ENCODE data around the gene CARMIL1. TPM values are rescaled to one million over a fixed set of nuclear protein-coding genes. Genes with fewer than 3 reads are reported as not detected.
A peak's percentile ranks its signal among the peaks of the same experiment; 100 is the strongest.

The CARMIL1 gene
- total and polyA plus RNA-seq, 5 experiments from 2014 or later, result 1.3 to 13.3 (median 1.9) TPM

DNA sequence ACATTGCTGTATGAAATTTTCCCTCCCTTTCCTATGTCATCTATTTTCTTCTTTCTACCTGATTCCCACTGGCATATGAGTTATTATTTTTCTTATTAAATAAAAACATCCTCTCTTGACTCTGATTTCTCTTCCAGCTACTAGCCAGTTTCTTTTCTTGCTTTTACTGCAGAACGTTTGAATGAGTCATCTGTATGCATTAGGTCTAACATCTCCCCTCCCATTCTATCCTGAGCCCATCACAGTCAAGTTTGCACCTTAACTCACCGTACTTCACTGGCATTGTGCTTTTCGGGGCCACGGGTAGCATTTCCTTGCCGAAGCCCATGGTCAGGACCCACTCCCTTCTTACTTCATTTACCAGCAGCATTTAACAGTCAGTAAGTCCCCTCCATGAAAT is 65.7 kb downstream of the CARMIL1 start:
- DNase-seq, result no peak
- H3K4me1 Mint-ChIP-seq, result peaks cover 5 to 22% (median 20%) of the 10 kb centered on the region in 4 donors
- H3K27ac Mint-ChIP-seq, result no peak overlapping the region
- H3K9me3 Mint-ChIP-seq, result no peaks in the 10 kb centered on the region
- ATAC-seq, result no peak
- H3K27me3 Mint-ChIP-seq, result no peaks in the 10 kb centered on the region
- peaks cover 0 to 2% (median 0%) of the 10 kb centered on the region in 3 donors for H3K36me3 Mint-ChIP-seq
- no peak overlapping the region for H3K4me3 Mint-ChIP-seq
- POLR2A ChIA-PET, result no interaction called here

DNA sequence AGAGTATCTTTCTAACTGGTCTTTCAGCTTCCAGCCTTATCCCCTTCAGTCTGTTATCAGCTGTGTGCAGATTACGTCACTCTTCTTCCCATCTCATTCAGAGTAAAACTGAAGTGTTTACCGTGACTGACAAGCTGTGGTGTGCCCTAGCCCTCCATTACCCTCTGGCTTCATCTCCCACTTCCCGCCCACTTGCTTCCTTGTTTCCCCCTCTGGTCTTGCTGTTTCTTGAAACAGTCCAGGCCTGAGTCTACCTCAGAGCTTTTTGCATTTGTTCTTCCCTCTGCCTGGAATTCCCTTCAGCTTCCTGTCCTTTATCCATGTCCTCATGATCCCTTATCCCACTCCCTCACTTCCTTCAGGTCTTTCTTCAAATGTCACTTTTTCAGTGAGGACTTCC is 66.9 kb downstream of the CARMIL1 start:
- Mint-ChIP-seq H3K27me3 (no peaks in the 10 kb centered on the region), H3K27ac (no peak overlapping the region), H3K36me3 (peaks cover 0 to 2% (median 0%) of the 10 kb centered on the region in 3 donors), H3K4me3 (no peak overlapping the region), H3K4me1 (peaks cover 3 to 23% (median 19%) of the 10 kb centered on the region in 4 donors), H3K9me3 (no peaks in the 10 kb centered on the region)
- ATAC-seq (no peak), DNase-seq (no peak)
- POLR2A ChIA-PET, result no interaction called here

DNA sequence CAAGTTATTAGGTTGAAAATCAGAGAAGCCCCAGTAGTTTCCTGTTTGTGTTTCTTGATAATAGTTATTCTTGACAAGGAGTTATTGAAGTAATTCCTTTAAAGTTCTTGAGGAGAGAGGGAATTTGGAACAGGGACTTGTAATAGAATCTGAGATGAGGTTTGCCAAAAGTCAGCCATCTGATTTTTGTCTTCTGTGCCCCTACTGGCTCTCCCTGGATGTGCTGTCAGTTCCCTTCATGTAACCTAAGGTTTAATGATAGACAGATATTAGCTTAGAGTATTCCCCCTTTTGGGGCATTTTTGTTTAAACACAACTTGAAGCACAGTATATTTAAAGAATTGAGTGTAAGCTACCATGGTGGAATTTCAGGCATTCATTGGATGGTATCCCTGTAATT is 71.4 kb downstream of the CARMIL1 start:
- POLR2A ChIA-PET, result no interaction called here

DNA sequence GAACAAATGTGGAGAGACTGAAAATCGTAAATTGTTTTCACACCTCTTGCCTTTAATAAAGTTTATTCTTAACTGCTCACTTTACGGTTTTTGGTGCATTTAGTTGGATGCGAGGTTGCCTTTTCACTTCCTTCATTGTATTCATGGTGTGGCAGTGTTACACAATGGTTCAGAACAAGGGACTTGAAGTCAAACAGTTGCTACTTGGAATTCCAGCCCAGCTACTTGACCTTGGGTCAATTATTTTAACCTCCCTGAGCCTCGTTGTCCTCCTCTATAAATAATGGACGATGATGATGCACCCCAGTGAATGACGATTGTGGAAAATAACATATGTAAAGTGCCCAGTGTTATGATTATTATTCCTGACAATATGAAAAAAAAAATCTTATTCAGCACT is 72.3 kb downstream of the CARMIL1 start:
- H3K4me3 Mint-ChIP-seq, result no peak overlapping the region
- H3K27me3 Mint-ChIP-seq, result no peaks in the 10 kb centered on the region
- POLR2A ChIA-PET, result interaction anchor here (0.6 kb wide), 1 partner anchor 112 kb away, joined by 5 read pairs; no protein-coding TSS in a partner anchor
- H3K27ac Mint-ChIP-seq, result no peak overlapping the region
- ATAC-seq (no peak), DNase-seq (no peak)
- H3K36me3 Mint-ChIP-seq, result peaks cover 0 to 2% (median 0%) of the 10 kb centered on the region in 3 donors
- H3K9me3 Mint-ChIP-seq, result no peaks in the 10 kb centered on the region
- peaks cover 12 to 35% (median 25%) of the 10 kb centered on the region in 4 donors for H3K4me1 Mint-ChIP-seq

More for the DNA sequence above, 71.4 kb downstream of the CARMIL1 start:
- DNase-seq (no peak), ATAC-seq (no peak)
- H3K36me3 Mint-ChIP-seq, result peaks cover 0 to 2% (median 0%) of the 10 kb centered on the region in 3 donors
- H3K4me1 Mint-ChIP-seq, result peaks cover 11 to 35% (median 24%) of the 10 kb centered on the region in 4 donors
- H3K27ac Mint-ChIP-seq, result peak overlapping the region in 2 of 10 donors; percentile 13 to 37
- H3K27me3 Mint-ChIP-seq, result no peaks in the 10 kb centered on the region
- no peaks in the 10 kb centered on the region for H3K9me3 Mint-ChIP-seq
- H3K4me3 Mint-ChIP-seq, result no peak overlapping the region

DNA sequence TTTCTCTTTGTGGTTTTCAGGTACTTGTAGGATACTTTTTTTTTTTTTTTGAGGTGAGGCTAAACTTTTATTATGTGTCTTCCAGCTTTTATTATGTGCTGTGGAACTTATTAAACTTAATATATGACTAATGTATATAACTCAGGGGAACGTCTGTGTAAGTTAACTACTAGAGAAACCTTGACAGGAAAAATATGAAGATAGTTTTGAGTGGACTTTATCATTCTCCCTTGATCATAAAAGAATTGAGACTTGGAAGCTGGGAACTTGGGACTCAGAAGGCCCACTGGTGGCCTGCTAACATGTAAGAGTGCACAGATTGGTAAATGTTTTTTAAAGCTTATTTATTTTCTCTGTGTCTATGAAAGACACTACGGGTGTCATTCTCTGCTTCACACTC is 73.1 kb downstream of the CARMIL1 start:
- DNase-seq (no peak), ATAC-seq (no peak)
- Mint-ChIP-seq H3K36me3 (peaks cover 0 to 2% (median 0%) of the 10 kb centered on the region in 3 donors), H3K27me3 (no peaks in the 10 kb centered on the region), H3K9me3 (no peaks in the 10 kb centered on the region), H3K4me3 (peak overlapping the region in 4 of 10 donors; percentile 1 to 34 (median 5)), H3K4me1 (peaks cover 15 to 40% (median 27%) of the 10 kb centered on the region in 4 donors), H3K27ac (peak overlapping the region in 5 of 10 donors; percentile 3 to 75 (median 57))
- POLR2A ChIA-PET, result interaction anchor here (0.6 to 1.4 kb wide), 7 partner anchors 9 to 112 kb away, joined by 3 to 5 read pairs (median 3); no protein-coding TSS in a partner anchor

DNA sequence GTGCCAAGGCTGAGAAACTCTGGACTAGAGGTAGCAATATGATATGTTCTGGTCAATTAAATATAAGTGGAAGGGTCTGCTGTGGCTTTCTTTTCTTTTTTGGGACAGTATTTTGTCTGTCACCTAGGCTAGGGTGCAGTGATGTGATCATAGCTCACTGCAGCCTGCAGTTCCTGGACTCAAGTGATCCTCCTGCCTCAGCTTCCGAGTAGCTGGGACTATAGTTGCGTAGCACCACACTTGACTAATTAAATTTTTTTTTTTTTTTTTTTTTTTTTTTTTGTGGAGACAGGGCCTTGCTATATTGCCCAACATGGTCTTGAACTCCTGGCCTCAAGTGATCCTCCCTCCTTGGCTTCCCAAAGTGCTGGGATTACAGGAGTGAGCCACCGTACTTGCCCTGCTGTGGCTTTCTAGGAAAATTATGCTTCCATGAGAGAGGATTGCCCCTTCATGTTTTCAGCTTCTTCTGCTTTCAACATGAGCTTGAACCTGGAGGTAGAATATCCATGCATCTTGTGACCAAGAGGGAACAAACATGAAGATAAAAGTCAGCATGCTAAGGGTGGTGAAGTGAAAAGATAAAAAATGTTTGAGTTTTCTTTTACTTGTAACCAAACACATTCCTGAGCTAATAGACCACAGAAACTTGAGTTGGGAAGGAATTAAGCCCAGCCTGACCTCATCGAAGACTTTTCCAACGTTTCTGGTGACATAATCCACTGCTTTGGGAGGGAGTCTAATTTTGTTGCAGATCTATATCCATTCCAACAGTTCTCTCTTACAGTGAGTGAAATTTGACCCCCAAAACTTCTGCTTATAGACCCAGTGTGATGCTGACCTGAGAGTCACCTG is 75.1 kb downstream of the CARMIL1 start:
- POLR2A ChIA-PET, result interaction anchor here (0.9 kb wide), 1 partner anchor 113 kb away, joined by 3 read pairs; no protein-coding TSS in a partner anchor
- Mint-ChIP-seq H3K27me3 (no peaks in the 10 kb centered on the region), H3K9me3 (no peaks in the 10 kb centered on the region), H3K27ac (no peak overlapping the region), H3K36me3 (no peaks in the 10 kb centered on the region), H3K4me1 (peaks cover 13 to 42% (median 30%) of the 10 kb centered on the region in 4 donors), H3K4me3 (no peak overlapping the region)
- ATAC-seq (no peak), DNase-seq (no peak)

DNA sequence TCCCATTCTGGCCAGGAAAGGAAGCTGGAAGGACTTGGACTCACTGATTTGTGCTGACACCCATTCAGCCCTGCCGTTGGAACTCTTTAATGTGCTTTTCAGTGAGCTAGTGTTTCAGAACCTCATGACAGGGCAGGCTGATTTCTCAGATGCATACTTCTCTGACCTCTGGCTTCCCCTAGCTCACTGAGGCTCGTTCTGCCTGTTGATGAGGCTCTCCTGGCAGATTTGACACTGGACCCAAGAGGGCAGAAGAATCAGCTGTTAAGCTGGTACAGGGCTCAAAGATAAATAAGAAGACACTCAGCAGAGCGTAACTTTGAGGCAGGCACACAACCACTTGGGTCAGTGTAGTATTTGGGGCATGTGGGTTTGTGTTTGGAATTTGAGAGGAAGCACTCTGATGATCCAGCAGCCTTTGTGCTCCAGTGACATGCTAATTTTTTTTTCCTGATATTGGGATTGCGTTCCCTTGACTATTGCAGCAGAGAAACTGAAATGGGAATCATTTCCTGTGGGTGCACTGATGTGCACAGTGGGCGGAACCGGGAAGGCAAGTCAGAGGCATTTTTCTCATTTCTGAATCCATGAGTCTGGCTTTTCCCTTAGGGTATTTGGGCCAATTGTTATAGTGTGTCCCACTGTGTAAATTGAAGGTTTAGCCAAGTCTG is 80.2 kb downstream of the CARMIL1 start:
- no peaks in the 10 kb centered on the region for H3K9me3 Mint-ChIP-seq
- peak overlapping the region in 1 of 10 donors; percentile 16 for H3K4me3 Mint-ChIP-seq
- DNase-seq, result no peak
- no peaks in the 10 kb centered on the region for H3K27me3 Mint-ChIP-seq
- peaks cover 10 to 30% (median 15%) of the 10 kb centered on the region in 4 donors for H3K4me1 Mint-ChIP-seq
- POLR2A ChIA-PET, result interaction anchor here (0.9 kb wide), 1 partner anchor 46 kb away, joined by 3 read pairs; no protein-coding TSS in a partner anchor
- ATAC-seq, result no peak
- H3K36me3 Mint-ChIP-seq, result no peaks in the 10 kb centered on the region
- H3K27ac Mint-ChIP-seq, result peak overlapping the region in 2 of 10 donors; percentile 4 to 22

DNA sequence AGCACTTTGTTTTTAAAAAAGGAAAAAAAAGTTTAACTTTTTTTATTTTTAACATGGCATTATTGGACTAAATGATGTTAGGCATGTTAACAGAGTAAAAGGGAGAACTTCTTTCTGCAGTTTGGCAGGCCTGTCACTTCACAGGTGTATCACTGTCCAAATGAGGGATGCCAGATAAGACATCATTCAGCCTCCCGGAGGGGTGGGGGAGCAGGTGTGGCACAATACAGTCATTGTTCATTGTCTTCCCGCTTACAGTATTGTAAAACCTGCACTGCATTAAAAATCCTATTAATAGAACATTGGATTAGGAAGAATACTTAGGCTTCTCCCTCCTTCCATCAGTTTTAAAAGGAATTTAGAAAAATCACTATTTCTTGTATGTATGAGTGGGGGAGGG is 80.7 kb downstream of the CARMIL1 start:
- Mint-ChIP-seq H3K27ac (peak overlapping the region in 2 of 10 donors; percentile 14 to 29), H3K9me3 (no peaks in the 10 kb centered on the region), H3K4me1 (peaks cover 10 to 28% (median 17%) of the 10 kb centered on the region in 4 donors), H3K27me3 (no peaks in the 10 kb centered on the region), H3K4me3 (no peak overlapping the region), H3K36me3 (no peaks in the 10 kb centered on the region)
- no peak for ATAC-seq
- no peak for DNase-seq
- POLR2A ChIA-PET, result no interaction called here

DNA sequence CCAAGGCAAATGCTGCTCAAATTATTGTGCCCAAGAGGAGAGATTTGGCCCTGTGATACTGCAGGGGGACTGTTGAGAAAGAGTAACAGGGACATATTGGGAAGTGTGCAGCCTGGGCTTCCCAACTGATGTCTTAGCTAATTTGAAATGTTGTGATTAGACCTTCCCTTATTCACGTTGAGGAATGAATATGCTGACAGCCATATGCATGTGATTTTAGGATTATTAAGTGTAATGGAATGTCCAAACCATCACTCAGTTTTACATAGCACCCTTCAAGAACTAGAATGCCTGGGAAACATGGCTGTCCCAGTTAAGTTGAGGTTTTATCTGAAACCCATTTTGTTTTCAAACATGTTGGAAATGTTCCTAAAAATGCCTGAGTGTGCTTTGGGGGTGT is 81.4 kb downstream of the CARMIL1 start:
- ATAC-seq (no peak), DNase-seq (no peak)
- Mint-ChIP-seq H3K27me3 (no peaks in the 10 kb centered on the region), H3K27ac (no peak overlapping the region), H3K36me3 (no peaks in the 10 kb centered on the region), H3K4me3 (no peak overlapping the region), H3K9me3 (no peaks in the 10 kb centered on the region), H3K4me1 (peaks cover 10 to 33% (median 20%) of the 10 kb centered on the region in 4 donors)
- POLR2A ChIA-PET, result no interaction called here

DNA sequence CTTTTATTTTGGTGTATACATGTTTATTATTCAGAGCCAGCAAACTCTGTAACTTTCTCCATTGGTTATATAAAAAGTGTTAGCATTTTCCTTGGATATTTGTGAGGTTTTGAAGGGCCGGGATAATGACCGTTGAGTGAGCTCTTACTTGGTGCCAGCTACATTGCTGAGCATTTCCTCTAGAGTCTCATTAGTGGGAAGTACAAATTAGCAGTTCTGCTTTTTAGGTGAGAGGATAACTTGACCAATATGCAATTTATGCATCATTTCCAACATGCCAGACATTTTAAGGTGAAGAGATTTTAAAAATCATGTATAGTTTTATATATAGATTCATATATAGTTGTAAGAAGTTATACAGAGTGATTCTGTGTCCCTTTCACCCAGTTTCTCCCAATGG is 84.3 kb downstream of the CARMIL1 start:
- Mint-ChIP-seq H3K4me1 (peaks cover 18 to 52% (median 42%) of the 10 kb centered on the region in 4 donors), H3K36me3 (no peaks in the 10 kb centered on the region), H3K4me3 (no peak overlapping the region), H3K9me3 (no peaks in the 10 kb centered on the region), H3K27me3 (no peaks in the 10 kb centered on the region), H3K27ac (peak overlapping the region in 2 of 10 donors; percentile 22 to 59)
- DNase-seq (no peak), ATAC-seq (no peak)
- POLR2A ChIA-PET, result interaction anchor here (1.9 kb wide), 1 partner anchor 41 kb away, joined by 4 read pairs; no protein-coding TSS in a partner anchor

DNA sequence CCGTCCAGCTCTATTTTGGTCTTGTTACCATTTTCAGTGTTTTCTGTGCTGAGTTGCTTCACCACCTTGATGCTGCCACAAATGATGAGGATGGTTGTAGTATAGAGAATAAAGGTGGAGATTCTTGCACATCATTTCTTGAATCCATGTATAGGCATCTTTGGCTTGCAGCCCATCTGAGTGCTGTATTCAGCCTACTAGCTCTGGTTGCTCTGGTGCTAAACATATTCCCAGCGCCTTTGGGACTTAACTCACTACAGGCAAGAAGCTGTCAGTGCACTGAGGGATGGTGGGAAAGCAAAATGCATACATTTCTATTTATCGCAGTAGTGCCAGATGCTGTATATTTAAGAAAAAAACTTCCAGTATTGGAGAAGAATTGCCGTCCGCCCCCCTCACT is 86.0 kb downstream of the CARMIL1 start:
- ATAC-seq (no peak), DNase-seq (no peak)
- POLR2A ChIA-PET, result interaction anchor here (1.0 to 4.6 kb wide), 5 partner anchors 12 to 86 kb away, joined by 3 to 52 read pairs (median 4); partner anchors contain the start of gene CARMIL1
- H3K4me1 Mint-ChIP-seq, result peaks cover 29 to 62% (median 53%) of the 10 kb centered on the region in 4 donors
- no peaks in the 10 kb centered on the region for H3K27me3 Mint-ChIP-seq
- no peaks in the 10 kb centered on the region for H3K9me3 Mint-ChIP-seq
- H3K36me3 Mint-ChIP-seq, result no peaks in the 10 kb centered on the region
- peak overlapping the region in 8 of 10 donors; percentile 2 to 99 (median 63) for H3K27ac Mint-ChIP-seq
- no peak overlapping the region for H3K4me3 Mint-ChIP-seq

DNA sequence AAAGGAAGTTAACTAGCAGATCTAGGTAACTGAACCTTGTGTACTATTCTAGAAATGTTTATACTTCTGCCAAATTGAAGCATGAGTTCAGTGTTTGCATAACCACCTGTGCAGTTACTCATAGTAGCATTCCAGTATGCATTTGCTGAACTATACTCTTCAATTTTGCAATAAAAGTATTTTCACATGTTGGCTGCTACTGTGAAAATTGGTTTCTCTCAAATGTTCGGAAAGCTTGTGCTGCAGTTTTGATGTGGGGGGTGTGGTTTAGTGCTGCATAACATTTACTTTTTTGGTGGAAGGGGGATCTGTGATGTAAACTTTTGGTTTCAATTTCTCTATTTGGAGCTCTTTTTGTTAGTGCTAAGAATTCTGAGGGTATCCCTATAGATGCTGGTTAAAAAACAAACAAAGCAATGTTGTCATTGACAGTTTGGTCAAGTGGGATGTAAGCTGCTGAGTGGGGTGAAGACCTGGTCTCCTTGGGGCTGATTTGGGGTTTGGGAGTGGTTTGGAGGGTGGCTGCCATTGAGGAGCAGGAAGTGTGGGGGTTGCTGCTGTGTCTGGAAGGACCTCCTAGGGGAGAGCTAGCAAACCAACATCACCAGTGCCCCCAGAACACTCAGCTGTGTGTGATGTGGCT is 87.8 kb downstream of the CARMIL1 start:
- ATAC-seq (peak; percentile 77), DNase-seq (peak; percentile 9 to 87 (median 60))
- POLR2A ChIA-PET, result interaction anchor here (0.5 to 4.6 kb wide), 13 partner anchors 10 to 432 kb away, joined by 3 to 52 read pairs (median 4); partner anchors contain the start of gene CARMIL1
- H3K9me3 Mint-ChIP-seq, result peaks cover 0 to 6% (median 0%) of the 10 kb centered on the region in 9 donors
- H3K27me3 Mint-ChIP-seq, result no peaks in the 10 kb centered on the region
- H3K4me3 Mint-ChIP-seq, result peak overlapping the region; percentile 85 to 97 (median 94)
- peak overlapping the region; percentile 90 to 99 (median 98) for H3K27ac Mint-ChIP-seq
- H3K4me1 Mint-ChIP-seq, result peaks cover 39 to 80% (median 67%) of the 10 kb centered on the region in 4 donors
- no peaks in the 10 kb centered on the region for H3K36me3 Mint-ChIP-seq
